Effector CD4-positive, alpha-beta T cell (primary cell): ENCODE results near the gene GPX4.

ENCODE experiments used
- DNase-seq: peaks from one replicate; pipeline ENCODE4 v3.0.0-alpha.2; 2020
- total RNA-seq: gene quantifications from one replicate; lab custom pipeline; 2026; lab: John Stamatoyannopoulos, UW

The GPX4 gene
- total RNA-seq = 78.4 reads per million, percentile 78 among the genes with 10 or more reads in this experiment

DNA sequence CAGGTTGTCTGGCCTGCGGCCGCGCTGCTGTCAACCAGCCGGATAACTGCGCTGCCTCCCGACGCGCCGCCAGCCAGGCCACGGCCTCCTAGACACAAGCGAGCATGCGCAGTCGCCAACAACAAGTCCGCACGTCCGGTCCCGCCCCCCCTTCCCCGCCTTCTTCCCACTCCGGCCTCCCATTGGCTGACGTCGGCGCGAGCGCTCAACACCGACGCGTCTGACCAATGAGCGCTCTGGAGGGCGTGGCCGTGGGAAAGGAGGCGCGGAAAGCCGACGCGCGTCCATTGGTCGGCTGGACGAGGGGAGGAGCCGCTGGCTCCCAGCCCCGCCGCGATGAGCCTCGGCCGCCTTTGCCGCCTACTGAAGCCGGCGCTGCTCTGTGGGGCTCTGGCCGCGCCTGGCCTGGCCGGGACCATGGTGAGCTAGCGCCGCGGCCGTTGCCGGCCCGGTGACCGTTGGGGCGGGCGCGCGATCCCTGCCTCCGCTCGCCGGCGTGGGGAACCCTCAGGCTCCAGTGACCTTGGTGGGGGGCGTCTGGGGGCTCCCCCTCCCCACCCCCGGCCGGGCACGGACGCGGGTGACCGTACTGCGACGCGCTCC lies at the start of gene GPX4:
Gene GPX4, plus strand, starts transcription at position 287 of the 603 bp plus-strand sequence. Its CDS starts 50 bp downstream, at position 337.
- peak; percentile 98 for DNase-seq

GRCh38 chr19:1054102-1055027 lies 49.4 kb upstream of the GPX4 start:
- DNase-seq = no peak

- no peak for DNase-seq
These were observed 48.8 kb upstream of the GPX4 start for GRCh38 chr19:1055028-1055425.

DNA sequence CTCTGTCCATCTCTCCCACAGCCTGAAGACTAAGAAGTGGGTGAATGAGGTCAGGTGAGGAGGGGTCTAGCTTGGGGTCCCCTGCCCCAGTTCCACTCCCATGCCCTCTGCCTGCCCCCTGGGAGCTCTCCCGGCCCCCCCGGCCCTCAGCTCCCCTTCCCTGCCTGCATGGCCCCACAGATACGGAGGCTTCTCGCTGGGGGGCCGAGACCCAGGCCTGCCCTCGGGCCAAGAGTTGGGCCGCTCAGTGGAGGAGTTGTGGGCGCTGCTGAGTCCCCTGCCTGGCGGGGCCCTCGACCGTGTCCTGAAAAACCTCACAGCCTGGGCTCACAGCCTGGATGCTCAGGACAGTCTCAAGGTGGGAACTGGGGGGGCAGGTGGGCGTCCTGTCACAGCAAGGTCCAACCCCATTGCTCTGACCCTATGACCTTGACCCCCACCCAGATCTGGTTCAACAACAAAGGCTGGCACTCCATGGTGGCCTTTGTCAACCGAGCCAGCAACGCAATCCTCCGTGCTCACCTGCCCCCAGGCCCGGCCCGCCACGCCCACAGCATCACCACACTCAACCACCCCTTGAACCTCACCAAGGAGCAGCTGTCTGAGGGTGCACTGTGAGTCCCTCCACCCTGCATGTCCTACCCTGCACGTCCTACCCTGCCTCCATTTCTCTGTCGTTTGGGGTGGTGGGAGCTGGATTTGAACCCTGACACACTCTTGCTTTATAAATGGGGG lies 47.7 kb upstream of the GPX4 start:
- no peak for DNase-seq

GRCh38 chr19:1057176-1057855 lies 46.5 kb upstream of the GPX4 start:
- DNase-seq = no peak

GRCh38 chr19:1058112-1058511 lies 45.7 kb upstream of the GPX4 start:
- no peak for DNase-seq

- no peak for DNase-seq
These were observed 43.1 kb upstream of the GPX4 start for GRCh38 chr19:1060689-1061088.

DNA sequence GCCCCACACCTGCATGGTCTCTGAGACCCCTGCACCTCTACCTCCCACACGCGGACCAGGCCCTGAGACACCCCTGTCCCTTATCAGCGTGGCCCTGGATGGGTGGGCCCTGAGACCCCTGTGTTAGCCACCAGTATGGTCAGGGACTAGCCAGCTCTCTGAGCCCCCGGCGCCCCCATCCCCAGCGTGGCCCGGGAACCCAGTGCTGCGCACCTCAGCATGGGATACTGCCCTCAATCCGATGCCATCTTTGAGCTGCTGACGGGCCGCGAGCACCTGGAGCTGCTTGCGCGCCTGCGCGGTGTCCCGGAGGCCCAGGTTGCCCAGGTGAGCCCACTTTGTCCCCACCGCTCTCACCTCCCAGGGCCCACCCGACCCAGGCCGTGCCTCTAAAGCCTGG lies 41.8 kb upstream of the GPX4 start:
- no peak for DNase-seq

- DNase-seq = no peak
These were observed 41.3 kb upstream of the GPX4 start for GRCh38 chr19:1062387-1063029.

- DNase-seq = peak; percentile 58
These were observed 40.5 kb upstream of the GPX4 start for GRCh38 chr19:1063030-1063908.

DNA sequence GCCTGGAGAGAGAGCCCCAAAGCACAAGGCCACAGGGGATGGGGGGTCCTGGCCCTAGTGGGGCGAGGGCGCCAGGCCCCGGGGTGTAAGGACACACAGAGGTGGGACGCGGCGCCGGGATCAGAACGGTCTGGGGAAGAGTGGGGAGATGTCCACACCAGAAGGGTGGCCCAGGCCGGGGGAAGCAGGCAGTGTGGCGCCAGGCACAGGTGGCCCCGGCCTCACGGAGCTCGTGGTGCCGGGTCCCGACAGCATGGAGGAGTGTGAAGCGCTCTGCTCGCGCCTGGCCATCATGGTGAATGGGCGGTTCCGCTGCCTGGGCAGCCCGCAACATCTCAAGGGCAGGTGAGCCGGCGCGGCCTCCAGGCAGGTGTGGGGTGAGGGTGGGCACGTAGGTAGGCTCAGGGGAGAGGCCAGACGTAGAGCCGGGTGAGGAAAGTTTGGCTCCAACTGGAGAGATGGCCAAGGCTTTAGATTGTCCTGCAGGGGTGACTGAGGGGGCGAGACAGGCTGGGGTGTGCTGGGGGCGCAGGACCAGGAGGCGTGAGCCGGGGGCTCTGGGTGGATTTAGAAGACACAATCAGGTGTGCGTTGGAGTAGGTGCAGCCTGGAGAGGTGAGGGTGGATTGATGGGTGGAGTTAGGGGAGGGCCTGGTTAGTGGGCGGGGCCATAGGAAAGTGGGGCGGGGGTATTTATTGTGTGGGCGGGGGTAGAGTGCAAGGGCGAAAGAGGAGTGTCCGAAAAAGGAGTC lies 39.7 kb upstream of the GPX4 start:
- DNase-seq = no peak

DNA sequence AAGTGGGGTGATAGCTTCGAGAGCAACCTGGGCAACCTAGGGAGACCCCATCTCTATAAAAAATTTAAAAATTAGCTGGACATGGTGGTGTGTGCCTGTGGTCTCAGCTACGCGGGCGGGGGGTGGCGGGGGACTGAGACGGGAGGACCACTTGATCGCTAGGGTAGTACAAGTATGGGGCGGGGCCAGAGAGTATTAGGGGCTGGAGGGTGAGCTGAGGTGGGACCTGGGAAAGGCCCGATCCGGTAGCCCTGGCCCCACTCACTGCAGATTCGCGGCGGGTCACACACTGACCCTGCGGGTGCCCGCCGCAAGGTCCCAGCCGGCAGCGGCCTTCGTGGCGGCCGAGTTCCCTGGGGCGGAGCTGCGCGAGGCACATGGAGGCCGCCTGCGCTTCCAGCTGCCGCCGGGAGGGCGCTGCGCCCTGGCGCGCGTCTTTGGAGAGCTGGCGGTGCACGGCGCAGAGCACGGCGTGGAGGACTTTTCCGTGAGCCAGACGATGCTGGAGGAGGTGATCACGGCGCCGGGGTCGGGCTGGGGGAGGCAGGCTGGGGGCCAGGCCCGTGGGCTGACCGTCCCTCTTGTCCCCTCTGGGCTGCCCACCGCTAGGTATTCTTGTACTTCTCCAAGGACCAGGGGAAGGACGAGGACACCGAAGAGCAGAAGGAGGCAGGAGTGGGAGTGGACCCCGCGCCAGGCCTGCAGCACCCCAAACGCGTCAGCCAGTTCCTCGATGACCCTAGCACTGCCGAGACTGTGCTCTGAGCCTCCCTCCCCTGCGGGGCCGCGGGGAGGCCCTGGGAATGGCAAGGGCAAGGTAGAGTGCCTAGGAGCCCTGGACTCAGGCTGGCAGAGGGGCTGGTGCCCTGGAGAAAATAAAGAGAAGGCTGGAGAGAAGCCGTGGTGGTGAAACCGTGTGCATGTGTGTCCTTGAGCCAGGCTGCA lies 38.9 kb upstream of the GPX4 start:
- peak; percentile 61 for DNase-seq

DNA sequence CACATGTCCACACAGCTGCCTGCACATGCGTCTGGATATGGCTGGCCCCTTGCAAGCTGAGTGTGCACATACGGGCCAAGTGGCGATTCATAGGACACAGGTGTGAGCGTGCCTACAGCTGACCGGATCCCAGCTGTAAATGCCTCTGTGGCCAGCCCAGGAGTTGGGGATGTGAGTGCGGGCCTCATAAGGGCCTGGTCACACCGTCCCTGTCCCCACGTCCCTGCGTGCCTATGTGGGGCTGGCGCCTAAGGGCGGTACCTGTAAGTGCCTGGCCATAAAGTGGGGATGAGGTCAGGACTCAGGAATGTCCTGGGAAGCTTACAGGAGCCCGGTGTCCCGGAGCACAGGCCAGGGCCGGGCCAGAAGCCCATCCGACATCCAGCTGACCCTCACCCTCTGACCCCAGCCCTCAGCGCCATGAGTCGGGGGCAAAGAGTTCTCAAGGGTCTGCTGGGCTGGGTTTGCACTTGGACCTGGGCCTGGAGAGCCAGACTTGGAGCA lies 38.1 kb upstream of the GPX4 start:
- no peak for DNase-seq

DNA sequence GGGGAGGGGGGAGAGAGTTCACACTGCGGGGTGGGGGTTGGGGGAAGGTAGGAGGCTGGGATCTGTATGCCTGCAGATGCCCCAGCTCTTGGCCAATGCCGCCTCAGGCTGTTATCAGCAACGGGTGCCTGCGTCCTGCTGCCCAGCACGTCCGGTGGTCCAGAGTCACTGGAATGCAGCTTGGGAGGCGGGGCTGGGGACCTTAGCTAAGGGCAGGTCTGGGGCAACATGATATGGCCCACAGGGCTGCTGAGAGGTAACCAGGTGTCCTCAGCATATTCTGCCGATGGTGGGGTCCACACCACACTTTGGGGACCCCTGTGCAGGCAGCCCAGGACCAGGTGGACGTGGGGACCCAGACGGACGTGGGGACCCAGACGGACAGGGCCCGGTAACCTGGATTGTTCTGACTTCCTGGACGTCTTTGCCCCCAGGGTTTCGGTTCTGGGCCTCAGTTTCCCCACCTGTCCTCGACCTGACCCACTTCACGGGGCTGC lies 37.5 kb upstream of the GPX4 start:
- no peak for DNase-seq

GRCh38 chr19:1066748-1067340 lies 37.0 kb upstream of the GPX4 start, which contains the start of gene ARHGAP45:
ARHGAP45 (plus strand) TSS chr19:1067167; CDS start chr19:1067406, 239 bp downstream.
- peak; percentile 77 for DNase-seq

- DNase-seq = peak; percentile 74
These were observed 36.3 kb upstream of the GPX4 start for GRCh38 chr19:1067341-1067957.
